ENCODE results near the gene SIL1.

GRCh38 chr5:138948471-138949222 lies 249.5 kb downstream of the SIL1 start:
- TF ChIP-seq POLR2AphosphoS5 (IDR thresholded peaks at IDR 0.05) (no peak), CTCF (IDR thresholded peaks at IDR 0.05) (no peak), POLR2A (IDR thresholded peaks at IDR 0.05) (no peak), EP300 (IDR thresholded peaks at IDR 0.05) (no peak)
